GM21786 (cell line): Measurements from ENCODE around the gene NOD2.

Experiments
- ATAC-seq: cut with Tn5 transposase; IDR thresholded peaks from one replicate; pipeline ENCODE4 v1.9.1; 2021; ENCODE audit not compliant: unreplicated experiment

Gene NOD2

DNA sequence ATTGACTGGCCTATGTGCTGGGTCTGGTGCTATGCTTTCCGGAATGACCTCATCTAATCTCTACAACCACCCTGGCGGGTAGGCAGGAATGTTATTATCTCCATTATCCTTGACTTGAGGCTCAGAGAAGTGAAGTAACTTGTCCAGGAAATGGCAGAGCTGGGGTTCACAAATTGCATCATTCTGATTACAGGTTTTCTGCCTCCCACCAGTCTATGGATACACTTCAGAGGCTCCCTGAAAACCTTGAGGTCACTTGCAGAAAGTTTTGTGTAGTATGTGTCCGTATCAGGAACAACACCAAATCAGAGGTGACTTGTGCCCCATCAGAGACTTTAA lies 19.1 kb downstream of the NOD2 start:
- ATAC-seq: no peak

DNA sequence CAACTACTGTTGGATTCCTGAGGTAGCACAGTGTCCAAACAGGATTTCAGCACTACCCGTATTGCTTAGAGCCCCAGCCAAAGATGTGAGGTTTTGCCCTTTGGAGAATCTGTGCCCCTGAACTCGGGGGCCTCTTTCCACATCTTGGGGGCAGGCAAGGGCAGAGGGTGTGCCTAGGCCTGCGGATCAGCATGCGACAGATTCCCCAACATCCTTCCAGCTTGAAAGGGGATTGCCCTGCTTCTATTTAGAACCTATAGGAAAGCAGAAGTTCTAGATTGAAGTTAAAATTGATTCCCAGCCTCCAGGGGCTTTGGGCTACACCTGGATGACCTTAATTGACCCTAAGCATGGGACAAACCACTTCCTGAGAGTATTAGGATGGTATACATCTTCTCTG lies 19.6 kb downstream of the NOD2 start:
- ATAC-seq: no peak

DNA sequence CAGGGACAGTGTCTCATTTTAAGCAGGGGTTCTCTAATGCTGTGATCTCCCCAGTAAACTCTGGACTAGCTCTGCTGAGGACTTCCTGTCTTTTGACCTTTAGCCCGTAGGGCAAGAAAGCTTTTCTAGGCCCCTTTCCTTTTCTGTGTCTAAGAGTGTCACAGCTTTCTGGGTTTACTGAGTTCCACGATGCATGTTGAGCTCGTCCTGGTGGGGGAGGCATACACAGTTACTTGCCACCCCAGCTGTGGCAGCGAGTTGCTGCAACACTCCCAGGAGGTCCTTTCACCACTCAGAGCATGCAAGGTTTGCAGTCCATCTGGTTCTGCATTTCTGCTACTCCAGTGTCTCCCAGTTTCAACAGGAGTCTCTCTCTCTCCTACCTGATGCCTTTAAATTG lies 23.7 kb downstream of the NOD2 start:
- ATAC-seq: no peak

GRCh38 chr16:50717494-50717893 lies 24.1 kb downstream of the NOD2 start:
- no peak for ATAC-seq

DNA sequence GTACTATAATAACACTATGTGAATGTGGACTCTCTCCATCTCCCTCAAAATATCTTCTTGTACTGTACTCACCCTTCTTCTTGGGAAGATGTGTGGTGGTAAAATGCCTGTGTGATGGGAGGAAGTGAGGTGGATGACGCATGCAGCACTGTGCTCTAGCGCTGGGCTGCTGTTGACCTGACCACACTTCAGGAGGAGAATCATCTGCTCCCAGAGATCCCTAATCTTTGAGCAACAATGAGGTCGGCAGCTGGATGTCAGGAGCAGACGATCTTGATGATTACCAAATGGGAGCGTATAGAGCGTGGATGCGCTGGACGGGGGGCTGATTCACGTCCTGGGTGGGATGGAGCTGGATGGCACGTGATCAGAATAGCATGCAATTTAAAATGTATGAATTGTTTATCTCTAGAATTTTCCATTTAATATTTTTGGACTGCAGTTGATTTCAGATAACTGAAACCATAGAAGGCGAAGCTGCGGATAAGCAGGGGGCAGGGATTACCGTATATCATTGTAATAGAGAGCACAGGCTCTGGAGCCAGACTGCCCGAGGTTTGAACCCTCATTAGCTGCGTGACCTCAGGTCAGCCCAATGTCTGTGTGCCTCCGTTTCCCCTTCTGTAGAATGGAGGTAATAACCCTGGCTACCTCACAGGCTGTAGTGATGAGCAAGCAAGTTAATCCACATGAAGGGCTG lies 24.8 kb downstream of the NOD2 start:
- ATAC-seq: no peak

DNA sequence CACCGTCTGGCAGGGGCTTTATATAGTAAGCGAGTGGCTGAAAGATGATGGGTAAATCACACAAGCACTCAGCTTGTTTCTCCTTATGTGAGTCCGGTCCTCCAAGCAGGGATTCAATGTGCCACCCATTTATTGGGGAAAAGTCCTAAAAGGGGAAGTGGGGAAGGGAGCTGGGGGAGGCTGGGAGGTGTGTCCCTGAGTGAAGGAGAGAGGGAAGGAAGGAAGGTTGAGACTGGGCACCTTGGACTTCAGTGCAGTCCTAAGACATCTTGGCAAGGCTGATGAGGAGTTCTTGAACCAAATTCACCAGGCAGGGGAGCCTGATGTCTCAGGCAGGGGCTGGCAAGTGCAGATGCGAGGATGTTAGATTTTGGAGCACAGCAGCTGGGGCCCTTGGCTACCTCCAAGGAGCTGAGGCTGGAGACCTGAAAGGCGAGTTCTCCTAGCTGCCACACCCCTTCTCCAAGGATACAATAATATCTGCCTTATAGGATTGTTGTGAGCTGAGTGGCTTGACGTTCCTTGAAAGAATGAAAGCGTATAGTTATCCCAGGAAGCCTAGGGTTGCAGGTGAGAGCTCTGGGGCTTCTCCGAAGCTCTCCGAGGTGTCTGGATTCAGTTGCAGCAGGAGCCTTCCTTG lies 25.5 kb downstream of the NOD2 start:
- no peak for ATAC-seq

DNA sequence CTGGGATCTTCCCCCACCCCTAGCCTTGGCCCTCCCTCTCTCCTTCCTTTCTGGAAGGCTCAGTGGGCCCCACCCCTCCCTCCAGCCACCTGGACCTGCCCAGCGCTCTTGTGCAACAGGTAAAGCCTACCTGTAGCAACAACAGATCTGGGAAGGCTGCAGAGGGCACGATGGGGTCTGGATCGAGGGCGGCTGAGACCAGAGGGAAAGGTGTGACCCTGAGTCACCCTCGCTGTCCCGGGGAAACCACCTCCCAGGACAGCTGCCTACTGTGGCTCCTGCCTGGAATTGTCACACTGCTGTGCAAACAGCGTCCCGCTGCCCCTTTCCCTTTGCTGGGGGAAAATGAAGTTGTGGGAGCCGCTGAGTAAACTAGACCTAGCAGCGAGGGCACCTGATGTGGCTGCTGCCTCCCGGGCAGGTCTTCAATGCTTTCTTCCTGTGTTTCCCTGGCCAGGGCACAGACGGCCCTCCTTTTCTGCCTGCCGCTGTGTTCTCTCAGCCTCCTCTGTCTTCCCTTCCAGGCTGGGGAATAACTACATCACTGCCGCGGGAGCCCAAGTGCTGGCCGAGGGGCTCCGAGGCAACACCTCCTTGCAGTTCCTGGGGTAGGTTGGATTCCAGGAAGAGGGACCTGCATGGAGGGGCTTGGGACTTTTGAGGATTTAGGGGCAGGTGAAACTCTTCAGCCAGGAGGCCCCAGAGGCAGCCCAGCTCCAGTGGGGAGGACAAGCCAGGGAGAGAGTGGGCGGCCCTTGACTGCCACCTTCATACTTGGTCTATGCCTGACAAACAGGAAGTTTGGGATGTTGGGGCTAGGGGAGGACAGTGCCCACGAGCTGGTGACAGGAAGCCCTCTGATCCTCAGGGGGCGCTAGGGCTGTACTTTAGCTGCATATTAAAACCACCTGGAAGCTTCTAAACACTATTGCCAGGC lies 26.3 kb downstream of the NOD2 start:
- no peak for ATAC-seq

- no peak for ATAC-seq
These were observed 28.4 kb downstream of the NOD2 start for GRCh38 chr16:50721549-50722404.

DNA sequence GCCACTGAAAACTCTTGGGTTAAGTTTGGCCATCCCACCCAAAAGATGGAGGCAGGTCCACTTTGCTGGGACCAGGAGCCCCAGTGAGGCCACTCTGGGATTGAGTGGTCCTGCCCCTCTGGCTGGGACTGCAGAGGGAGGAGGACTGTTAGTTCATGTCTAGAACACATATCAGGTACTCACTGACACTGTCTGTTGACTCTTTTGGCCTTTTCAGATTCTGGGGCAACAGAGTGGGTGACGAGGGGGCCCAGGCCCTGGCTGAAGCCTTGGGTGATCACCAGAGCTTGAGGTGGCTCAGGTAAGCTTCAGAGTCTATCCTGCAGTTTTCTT lies 29.0 kb downstream of the NOD2 start:
- ATAC-seq: no peak

DNA sequence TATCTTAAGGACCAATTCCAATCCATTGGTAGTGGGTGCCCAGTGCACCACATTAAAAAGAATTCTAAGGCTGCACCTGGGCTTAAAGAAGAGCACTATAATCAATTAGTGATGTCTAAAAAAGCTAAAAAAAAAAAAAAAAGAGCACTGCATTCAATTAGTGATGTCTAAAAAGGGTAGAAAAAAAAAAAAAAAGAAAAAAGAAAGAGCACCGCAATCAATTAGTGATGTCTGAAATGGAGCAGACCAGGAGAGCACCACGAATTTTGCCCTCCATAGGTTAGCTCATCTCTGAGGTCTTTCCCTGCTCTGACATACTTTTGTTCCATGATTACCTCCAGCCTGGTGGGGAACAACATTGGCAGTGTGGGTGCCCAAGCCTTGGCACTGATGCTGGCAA lies 29.6 kb downstream of the NOD2 start:
- no peak for ATAC-seq

- ATAC-seq: no peak
These were observed 30.9 kb downstream of the NOD2 start for GRCh38 chr16:50724306-50724705.

- ATAC-seq: no peak
These were observed 38.0 kb downstream of the NOD2 start for GRCh38 chr16:50731130-50731988.

DNA sequence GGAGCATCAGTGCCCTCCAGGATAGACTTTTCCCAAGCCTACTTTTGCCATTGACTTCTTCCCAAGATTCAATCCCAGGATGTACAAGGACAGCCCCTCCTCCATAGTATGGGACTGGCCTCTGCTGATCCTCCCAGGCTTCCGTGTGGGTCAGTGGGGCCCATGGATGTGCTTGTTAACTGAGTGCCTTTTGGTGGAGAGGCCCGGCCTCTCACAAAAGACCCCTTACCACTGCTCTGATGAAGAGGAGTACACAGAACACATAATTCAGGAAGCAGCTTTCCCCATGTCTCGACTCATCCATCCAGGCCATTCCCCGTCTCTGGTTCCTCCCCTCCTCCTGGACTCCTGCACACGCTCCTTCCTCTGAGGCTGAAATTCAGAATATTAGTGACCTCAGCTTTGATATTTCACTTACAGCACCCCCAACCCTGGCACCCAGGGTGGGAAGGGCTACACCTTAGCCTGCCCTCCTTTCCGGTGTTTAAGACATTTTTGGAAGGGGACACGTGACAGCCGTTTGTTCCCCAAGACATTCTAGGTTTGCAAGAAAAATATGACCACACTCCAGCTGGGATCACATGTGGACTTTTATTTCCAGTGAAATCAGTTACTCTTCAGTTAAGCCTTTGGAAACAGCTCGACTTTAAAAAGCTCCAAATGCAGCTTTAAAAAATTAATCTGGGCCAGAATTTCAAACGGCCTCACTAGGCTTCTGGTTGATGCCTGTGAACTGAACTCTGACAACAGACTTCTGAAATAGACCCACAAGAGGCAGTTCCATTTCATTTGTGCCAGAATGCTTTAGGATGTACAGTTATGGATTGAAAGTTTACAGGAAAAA lies 38.8 kb downstream of the NOD2 start:
- no peak for ATAC-seq

DNA sequence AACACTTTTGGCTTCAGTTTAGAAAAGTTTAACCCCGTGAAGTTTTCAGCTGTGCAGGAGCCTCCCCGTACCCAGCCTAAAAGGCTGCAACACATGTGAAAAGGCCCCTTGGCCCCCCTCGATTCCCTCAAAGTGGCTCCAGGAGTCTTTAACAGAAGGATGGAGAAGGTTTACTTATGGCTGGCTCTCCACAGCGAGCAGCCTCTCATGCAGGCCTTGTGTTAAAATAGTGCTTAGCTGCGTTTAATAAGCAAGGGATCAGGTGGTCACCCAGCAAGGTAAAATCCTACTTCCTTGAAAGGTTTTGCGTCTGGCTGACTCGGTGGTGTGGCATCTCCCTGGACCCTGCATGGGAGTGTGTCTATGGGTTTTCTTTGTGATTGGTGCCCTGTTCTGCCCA lies 40.1 kb downstream of the NOD2 start:
- no peak for ATAC-seq

DNA sequence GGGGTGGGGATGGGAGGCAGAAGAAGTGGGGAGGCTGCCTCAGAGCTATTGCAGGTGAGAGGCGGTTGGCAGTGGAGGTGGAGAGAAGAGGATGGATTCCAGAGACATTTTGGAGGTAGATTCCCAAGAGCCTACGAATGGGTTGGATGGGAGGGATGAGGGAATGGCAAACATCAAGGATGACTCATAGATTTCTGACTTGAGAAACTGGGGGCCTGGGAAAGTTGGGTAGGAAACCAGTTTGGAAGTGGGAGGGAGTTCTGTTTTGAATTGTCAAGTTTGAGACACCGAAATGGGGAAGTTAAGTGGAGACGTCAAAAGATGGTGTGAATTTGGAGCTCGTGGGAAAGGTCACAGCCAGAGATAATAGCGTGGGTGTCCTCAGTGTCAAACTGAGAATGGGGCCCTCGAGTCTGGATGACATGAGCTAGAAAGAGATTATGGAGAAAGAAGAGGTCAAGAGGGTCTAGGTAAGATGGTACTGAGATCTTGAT lies 42.3 kb downstream of the NOD2 start:
- ATAC-seq: no peak

GRCh38 chr16:50736448-50736847 lies 43.0 kb downstream of the NOD2 start:
- no peak for ATAC-seq

GRCh38 chr16:50737420-50737959 lies 44.1 kb downstream of the NOD2 start:
- ATAC-seq: no peak

GRCh38 chr16:50739031-50739430 lies 45.6 kb downstream of the NOD2 start:
- ATAC-seq: no peak

DNA sequence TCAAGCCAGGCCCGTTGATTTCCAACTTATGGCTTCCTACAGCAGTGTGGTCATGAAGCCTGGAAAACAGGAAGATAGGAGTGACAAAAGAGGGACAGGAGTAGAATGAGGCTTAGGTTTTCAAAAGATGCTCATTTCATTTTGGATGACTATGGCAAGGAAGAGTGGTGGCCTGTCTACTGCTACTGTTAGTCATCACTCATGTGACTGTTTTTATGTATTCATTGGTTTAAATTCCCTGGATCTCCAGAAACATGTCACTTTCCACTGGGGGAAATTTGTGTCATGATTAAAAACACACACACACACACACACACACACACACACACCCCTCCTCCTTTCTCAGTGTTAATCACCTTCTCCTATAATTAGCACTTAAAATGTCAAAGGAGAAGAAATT lies 47.3 kb downstream of the NOD2 start:
- no peak for ATAC-seq
